T-helper 1 cell treated with Interleukin-12 subunit alpha and Interleukin-12 subunit beta and Interleukin-4 antibody, amounts not matched to agents 30 ng/mL and 1 ng/mL, for 36 hours (primary cell): ENCODE measurements around the gene ATP9A. TPM values are rescaled to one million over a fixed set of nuclear protein-coding genes. Genes with fewer than 3 reads are reported as not detected.
"Not testable (repeated sequence)": the region's sequence is repeated elsewhere in the genome, so short reads cannot be mapped to it uniquely, and the experiment has no call there.

Experiments used
- intact Hi-C: fragments of 100-400 bp; cut with micrococcal nuclease; formaldehyde crosslinking; loops from one replicate; pipeline ENCODE4 v1.15.1; 2024
- total RNA-seq: library from RNA; stranded (reverse); gene quantifications from 2 replicates; pipeline ENCODE4 v1.2.3, GENCODE V29; 2022

The ATP9A gene
- total RNA-seq, 1 donor from 2014 or later, result 3.2 TPM

DNA sequence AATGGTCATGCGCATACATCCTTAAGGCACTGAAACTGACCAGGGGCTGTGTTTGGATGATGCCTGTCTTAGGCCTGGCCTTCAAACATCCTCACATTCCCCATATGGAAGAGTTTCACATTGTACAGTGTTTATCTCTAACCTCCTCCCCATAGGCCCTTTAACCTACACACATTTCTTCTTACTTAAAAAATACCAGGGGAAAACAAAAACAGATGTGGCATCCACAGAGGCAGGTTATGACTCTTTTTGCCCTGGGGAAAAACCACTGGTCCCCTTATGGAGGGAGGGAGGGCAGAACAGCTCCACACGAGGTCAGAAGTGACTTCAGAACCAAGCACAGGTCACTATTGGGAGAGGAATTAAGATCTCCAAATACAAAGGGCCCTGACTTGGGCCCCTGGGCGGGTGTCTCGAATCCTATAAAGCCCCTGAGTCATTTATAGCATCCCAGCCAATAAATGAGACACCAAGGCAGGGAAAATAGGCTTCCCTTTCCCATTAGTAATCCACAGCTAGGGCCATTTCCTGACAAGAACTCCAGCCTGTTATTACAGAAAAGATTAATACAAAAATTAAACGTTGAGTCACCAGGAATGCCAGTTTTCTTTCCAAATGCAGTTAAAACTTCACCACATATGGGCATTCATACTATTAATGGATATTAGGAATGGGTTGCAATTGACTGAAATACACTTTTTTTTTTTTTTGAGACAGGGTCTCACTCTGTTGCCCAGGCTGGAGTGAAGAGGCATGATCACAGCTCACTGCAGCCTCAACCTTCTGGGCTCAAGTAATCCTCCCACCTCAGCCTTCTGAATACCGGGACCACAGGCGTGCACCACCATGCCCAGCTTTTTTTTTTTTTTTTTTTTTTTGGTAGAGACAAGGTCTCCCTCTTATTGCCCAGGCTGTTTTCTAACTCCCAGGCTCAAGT is 107.2 kb downstream of the ATP9A start:
- intact Hi-C loops, result no loop called here

DNA sequence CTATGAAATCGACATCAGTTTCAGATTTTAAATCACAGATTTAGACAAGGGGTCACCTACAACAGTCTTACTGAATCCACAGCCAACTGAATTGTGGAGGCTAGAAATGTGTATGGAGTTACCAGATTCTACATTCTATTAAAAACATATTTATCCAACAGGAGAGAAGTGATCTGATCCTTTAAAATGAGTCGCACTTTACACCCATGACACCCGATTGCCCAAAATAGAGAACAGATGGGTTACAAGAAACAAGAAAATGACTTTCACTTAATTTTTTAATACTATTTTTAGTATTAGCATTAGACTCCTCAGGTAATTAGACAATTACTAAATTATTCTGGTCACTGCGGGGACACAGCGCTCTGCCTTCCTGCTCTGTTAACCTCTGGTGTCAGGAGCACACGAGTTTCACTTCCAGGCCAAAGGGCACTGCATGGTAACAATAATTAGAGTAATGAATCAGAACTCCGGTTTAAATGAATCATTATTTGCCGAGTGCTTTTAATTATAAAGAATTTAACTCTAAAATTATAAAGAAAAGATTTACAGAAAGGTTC is 108.6 kb downstream of the ATP9A start:
- intact Hi-C loops, result no loop called here

DNA sequence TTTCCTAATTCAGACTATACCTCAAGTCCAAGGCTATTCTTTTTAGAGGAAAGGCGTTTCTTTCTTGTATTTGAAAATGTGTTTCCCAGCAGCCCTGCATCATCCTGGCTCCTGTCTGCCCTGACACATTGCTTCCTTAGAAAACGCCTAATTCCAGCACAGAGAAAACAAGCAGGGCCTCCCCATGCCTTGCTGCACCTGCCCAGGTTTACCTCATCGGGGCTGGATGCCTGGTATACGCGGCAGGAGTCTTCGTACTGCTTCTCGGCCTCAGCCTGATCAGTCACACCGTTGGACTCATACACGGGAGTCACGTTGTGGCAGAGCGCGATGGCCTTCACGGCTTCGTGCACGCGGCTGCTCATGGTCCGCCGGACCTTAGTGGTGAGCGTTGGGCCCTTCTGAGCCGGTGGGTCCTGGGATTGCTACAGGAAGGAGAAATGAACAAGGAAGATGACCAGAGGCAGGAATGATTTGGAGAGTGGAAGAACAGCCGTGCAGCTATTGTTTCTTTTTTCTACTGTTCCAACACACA is 111.4 kb downstream of the ATP9A start:
- intact Hi-C loops, result no loop called here

DNA sequence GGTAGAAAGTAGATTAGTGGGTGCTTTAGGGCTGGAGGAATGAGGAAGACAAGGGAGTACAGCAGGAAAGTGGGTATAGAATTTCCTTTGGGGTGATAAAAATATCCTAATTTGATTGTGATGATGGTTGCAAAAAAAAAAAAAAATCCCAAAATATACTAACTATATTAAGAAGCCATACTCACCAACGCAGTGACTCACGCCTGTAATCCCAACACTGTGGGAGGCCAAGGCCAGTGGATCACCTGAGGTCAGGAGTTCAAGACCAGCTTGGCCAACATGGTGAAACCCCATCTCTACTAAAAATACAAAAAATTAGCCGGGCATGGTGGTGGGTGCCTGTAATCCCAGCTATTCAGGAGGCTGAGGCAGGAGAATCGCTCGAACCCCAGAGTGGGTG is 112.1 kb downstream of the ATP9A start:
- intact Hi-C loops, result not testable (repeated sequence)

GRCh38 chr20:51654495-51654894 is 113.7 kb downstream of the ATP9A start:
- intact Hi-C loops, result no loop called here

GRCh38 chr20:51654060-51654459 is 114.1 kb downstream of the ATP9A start:
- intact Hi-C loops, result no loop called here

DNA sequence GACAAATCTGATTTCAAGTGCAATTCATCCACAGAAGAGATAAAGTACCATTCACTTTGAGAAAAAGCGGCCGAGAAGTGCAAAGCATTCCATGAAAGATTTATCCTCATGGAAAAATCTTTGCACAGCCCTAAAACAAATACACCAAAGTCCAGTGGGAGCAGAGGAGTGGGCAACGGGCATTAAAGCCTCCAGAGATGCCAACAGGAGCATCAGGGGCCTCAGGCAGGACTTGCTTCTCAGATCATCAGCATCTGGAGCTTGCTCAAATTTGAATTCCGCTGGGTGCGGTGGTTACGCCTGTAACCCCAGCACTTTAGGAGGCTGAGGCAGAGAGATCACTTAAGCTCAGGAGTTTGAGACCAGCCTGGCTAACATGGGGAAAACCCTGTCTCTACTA is 115.0 kb downstream of the ATP9A start:
- intact Hi-C loops, result no loop called here

GRCh38 chr20:51651921-51652549 is 116.2 kb downstream of the ATP9A start:
- intact Hi-C loops, result no loop called here

DNA sequence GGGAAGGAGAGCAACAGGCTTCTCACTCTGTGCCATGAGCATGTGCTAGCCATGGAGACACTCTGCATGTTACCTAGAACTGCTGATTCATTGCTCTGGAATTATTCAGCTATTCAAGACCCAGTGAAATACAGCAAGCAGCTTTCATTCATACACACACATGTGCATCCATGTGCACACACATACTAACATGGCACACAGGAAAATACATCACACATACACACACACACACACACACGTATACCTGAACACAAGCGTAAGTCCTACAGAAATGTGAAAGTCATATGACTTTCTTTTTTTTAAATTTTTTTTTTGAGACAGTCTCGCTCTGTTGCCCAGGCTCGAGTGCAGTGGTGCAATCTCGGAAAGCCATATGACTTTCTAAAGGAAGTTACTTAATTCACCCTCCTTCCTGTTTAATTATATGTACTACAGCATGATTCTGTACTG is 117.5 kb downstream of the ATP9A start:
- intact Hi-C loops, result no loop called here

GRCh38 chr20:51648571-51648947 is 119.6 kb downstream of the ATP9A start:
- intact Hi-C loops, result no loop called here

GRCh38 chr20:51647674-51648570 is 120.3 kb downstream of the ATP9A start:
- intact Hi-C loops, result no loop called here

DNA sequence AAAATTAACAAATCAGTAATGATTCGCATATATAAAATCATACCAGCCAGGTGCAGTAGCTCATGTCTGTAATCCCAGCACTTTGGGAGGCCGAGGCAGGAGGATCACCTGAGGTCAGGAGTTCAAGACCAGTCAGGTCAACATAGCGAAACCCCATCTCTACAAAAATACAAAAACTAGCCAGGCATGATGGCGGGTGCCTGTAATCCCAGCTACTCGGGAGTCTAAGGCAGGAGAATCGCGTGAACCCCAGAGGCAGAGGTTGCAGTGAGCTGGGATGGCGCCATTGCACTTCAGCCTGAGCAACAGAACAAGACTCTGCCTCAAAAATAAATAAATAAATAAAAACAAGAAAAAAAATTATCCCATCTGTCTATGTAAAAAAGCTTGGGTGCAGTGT is 124.4 kb downstream of the ATP9A start:
- intact Hi-C loops, result not testable (repeated sequence)

DNA sequence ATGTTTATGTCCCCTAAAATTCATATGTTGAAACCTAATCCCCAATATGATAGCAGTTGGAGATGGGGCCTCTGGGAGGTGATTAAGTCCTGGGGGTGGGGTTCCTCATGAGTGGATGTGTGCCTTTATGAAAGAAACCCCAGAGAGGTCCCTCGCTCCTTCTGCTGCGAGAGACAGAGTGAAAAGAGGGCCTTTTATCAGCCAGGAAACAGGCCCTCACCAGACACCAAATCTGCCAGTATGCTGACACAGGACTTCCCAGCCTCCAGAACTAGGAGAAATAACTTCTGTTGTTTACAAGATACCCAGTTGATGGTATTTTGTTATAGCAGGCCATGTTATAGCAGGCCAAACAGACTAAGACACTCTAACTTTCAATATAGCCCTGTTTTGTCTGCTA is 124.8 kb downstream of the ATP9A start:
- intact Hi-C loops, result no loop called here

GRCh38 chr20:51641866-51642265 is 126.3 kb downstream of the ATP9A start:
- intact Hi-C loops, result no loop called here

GRCh38 chr20:51640743-51641142 is 127.4 kb downstream of the ATP9A start:
- intact Hi-C loops, result no loop called here

- intact Hi-C loops, result loop anchor here (1.0 to 2.0 kb wide), 2 partner anchors 444 to 511 kb away; no protein-coding TSS in a partner anchor
These were observed 128.9 kb downstream of the ATP9A start for GRCh38 chr20:51639206-51639832.

DNA sequence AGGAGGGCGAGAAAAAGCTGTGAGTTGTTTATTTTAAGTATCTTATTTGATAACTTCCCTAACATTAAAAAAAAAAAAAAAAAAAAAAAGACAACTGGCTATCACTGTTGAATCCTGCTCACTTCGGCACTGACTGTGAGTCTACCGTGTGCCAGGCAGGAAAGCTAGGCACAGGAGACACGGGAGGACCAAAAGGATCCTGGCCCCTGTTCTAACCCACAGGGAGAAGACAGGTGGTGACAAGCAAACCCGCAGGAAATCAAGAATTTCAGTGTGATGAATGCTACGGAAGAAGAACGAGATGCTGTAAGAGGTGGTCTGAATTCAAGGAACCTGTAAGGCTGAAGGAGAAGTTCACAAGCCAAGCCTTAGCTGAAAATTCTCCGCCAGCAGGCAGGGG is 130.9 kb downstream of the ATP9A start:
- intact Hi-C loops, result no loop called here

- intact Hi-C loops, result no loop called here
These were observed 132.1 kb downstream of the ATP9A start for GRCh38 chr20:51636123-51636522.

DNA sequence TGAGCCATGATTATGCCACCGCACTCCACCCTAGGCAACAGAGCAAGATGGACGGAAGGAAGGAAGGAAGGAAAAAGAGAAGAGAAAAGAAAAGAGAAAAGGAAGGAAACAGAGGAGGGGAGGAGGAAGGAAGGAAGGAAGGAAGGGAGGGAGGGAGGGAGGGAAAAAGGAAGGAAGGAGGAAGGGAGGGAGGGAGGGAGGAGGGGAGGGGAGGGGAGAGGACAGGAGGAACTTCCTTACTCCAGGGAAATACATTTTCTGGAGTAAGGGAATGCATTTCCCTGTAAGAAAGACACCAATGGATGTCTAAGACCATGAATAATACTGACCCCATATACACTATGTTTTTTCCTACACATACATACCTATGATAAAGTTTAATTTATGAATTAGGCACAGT is 132.5 kb downstream of the ATP9A start:
- intact Hi-C loops, result no loop called here

DNA sequence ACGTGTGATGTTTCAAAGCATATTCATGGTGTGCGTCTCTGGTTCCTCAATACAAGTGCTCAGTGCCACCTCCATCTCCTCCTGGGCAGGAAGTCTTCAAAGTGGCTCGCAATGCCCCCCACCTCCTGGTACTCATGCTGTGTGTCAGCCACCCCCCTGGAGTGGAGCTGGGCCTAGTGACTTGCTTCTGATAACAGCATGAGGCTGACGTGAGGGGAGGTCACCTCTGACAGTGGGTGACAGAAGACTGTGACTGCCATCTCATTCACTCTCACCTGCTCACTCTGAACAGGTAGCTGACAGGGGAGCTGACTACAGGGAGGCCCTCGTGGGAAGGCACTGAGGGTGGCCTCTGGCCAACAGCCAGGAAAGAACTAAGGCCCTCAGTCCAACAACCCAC is 133.3 kb downstream of the ATP9A start:
- intact Hi-C loops, result no loop called here

DNA sequence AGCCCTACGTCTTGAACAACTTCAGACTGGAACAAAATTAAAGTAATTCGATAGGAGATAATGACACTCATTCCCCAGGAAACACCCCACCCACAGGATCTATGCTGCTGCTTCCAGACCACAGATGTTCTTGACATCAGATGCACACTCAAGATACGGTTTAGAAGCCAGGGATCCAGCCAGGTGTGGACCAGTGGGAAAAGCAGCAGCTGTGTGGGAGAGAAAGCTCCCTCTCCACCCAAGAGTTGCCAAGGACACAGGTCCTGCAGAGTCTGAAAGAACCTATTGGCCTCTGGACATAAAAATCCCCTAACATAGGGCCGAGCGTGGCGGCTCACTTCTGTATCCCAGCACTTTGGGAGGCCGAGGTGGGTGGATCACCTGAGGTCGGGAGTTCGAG is 133.9 kb downstream of the ATP9A start:
- intact Hi-C loops, result no loop called here
